GM23338 (cell line): ENCODE results near the gene DCPS. TPM values are rescaled to one million over a fixed set of nuclear protein-coding genes. Genes with fewer than 3 reads are reported as not detected.

ENCODE experiments used
- ATAC-seq: fragments of 200-7000 bp; cut with Tn5 transposase; 3 replicates; pipeline ENCODE4 v1.9.1; 2020
- DNase-seq: peaks from one replicate; pipeline ENCODE4 v3.0.0-alpha.2; 2015; ENCODE audit warnings: low spot score
- H2AFZ ChIP-seq: fragments of 200-600 bp; sonication (generic); 2 replicates; pipeline ENCODE4 v1.8.0; 2016; ENCODE audit warnings: antibody characterized with exemption, mild to moderate bottlenecking, moderate library complexity
- H3F3A ChIP-seq: fragments of 200-600 bp; sonication (generic); replicated peaks from 2 replicates; pipeline ENCODE4 v1.8.0; 2017; ENCODE audit warnings: antibody characterized with exemption, mixed run types, low read depth
- H3K27ac ChIP-seq: fragments of 200-600 bp; sonication (generic); 2 replicates; pipeline ENCODE4 v1.6.1; 2016; ENCODE audit warnings: low read depth
- H3K27me3 ChIP-seq: fragments of 200-600 bp; sonication (generic); 2 replicates; pipeline ENCODE4 v1.8.0; 2016; ENCODE audit warnings: mild to moderate bottlenecking, mixed run types, moderate library complexity; ENCODE audit not compliant: insufficient read depth
- H3K36me3 ChIP-seq: fragments of 200-600 bp; sonication (generic); 2 replicates; pipeline ENCODE4 v1.8.0; 2016; ENCODE audit warnings: mild to moderate bottlenecking; ENCODE audit not compliant: insufficient read depth
- H3K4me1 ChIP-seq: fragments of 200-600 bp; sonication (generic); 2 replicates; pipeline ENCODE4 v1.8.0; 2016; ENCODE audit warnings: mild to moderate bottlenecking, moderate library complexity; ENCODE audit not compliant: insufficient read depth
- H3K4me2 ChIP-seq: fragments of 200-600 bp; sonication (generic); 2 replicates; pipeline ENCODE4 v1.7.1; 2017; ENCODE audit warnings: mixed run types
- H3K4me3 ChIP-seq: fragments of 200-600 bp; sonication (generic); 2 replicates; pipeline ENCODE4 v1.6.1; 2016; ENCODE audit warnings: mixed run types
- H3K79me2 ChIP-seq: fragments of 200-600 bp; sonication (generic); replicated peaks from 2 replicates; pipeline ENCODE4 v1.8.0; 2017; ENCODE audit warnings: mild to moderate bottlenecking; ENCODE audit not compliant: insufficient read depth
- H3K9me2 ChIP-seq: fragments of 200-600 bp; sonication (generic); 2 replicates; pipeline ENCODE4 v1.8.0; 2017; ENCODE audit not compliant: insufficient read depth
- H4K20me1 ChIP-seq: fragments of 200-600 bp; sonication (generic); replicated peaks from 2 replicates; pipeline ENCODE4 v1.8.0; 2017; ENCODE audit warnings: mild to moderate bottlenecking; ENCODE audit not compliant: insufficient read depth
- H3K27ac Mint-ChIP-seq: 2 replicates; pipeline ENCODE4 v1.8.0; 2020; ENCODE audit warnings: inconsistent platforms, mild to moderate bottlenecking, moderate library complexity, mixed read lengths
- H3K27me3 Mint-ChIP-seq: 3 replicates; pipeline ENCODE4 v1.8.0; 2022; ENCODE audit warnings: low read depth, mild to moderate bottlenecking, moderate library complexity, mixed read lengths, inconsistent platforms; ENCODE audit not compliant: insufficient read depth, poor library complexity
- H3K36me3 Mint-ChIP-seq: 3 replicates; pipeline ENCODE4 v1.8.0; 2021; ENCODE audit warnings: low read depth, mild to moderate bottlenecking, inconsistent platforms, moderate library complexity, mixed read lengths
- H3K4me1 Mint-ChIP-seq: 3 replicates; pipeline ENCODE4 v1.8.0; 2020; ENCODE audit warnings: mild to moderate bottlenecking, inconsistent platforms, mixed read lengths
- H3K4me3 Mint-ChIP-seq: 3 replicates; pipeline ENCODE4 v1.8.0; 2021; ENCODE audit warnings: moderate library complexity, mild to moderate bottlenecking, inconsistent platforms, mixed read lengths
- H3K9me3 Mint-ChIP-seq: 3 replicates; pipeline ENCODE4 v1.8.0; 2020; ENCODE audit warnings: moderate library complexity, mild to moderate bottlenecking, inconsistent platforms, mixed read lengths
- CREB1 ChIP-seq: fragments of 250-450 bp; sonication (Bioruptor Pico); IDR thresholded peaks from 2 replicates; pipeline ENCODE4 v1.5.0; 2020; ENCODE audit warnings: low read depth, mild to moderate bottlenecking, moderate library complexity
- CTCF ChIP-seq, 2 experiments: fragments of 200-600 bp in 1 of 2; sonication (generic) in 1 of 2; conservative IDR thresholded peaks; 2 replicates each; pipeline versions ENCODE4 v1.5.1 to v1.6.1; 2016 to 2017; ENCODE audit warnings: antibody characterized with exemption in 2 of 2, low read depth in 2 of 2, mild to moderate bottlenecking in 2 of 2, moderate library complexity in 1 of 2
- ETS1 ChIP-seq: IDR thresholded peaks from 2 replicates; pipeline ENCODE4 v1.6.1; 2016; ENCODE audit warnings: antibody characterized with exemption
- EZH2phosphoT487 ChIP-seq: fragments of 200-600 bp; sonication (generic); IDR thresholded peaks from one replicate; pipeline ENCODE4 v1.8.1; 2018; ENCODE audit warnings: antibody characterized with exemption; ENCODE audit not compliant: unreplicated experiment
- NANOG ChIP-seq: IDR thresholded peaks from 2 replicates; pipeline ENCODE4 v1.6.1; 2016; ENCODE audit warnings: antibody characterized with exemption, borderline replicate concordance
- REST ChIP-seq: IDR thresholded peaks from one replicate; pipeline ENCODE4 v1.6.1; 2018; ENCODE audit warnings: antibody characterized with exemption; ENCODE audit not compliant: unreplicated experiment
- STAT1 ChIP-seq: IDR thresholded peaks from one replicate; pipeline ENCODE4 v1.6.1; 2016; ENCODE audit warnings: antibody characterized with exemption; ENCODE audit not compliant: unreplicated experiment
- ZNF114 ChIP-seq: fragments of 250-450 bp; sonication (Bioruptor Pico); IDR thresholded peaks from 2 replicates; pipeline ENCODE4 v1.5.0; 2020; ENCODE audit warnings: mild to moderate bottlenecking, moderate library complexity
- polyA plus RNA-seq: library from polyadenylated mRNA; unstranded; fragments of >200 nt; fragmentation: Nextera tagmentation; extraction: Ambion mirVana; gene quantifications from 2 replicates; pipeline ENCODE4 v1.2.1, GENCODE V29; 2016
- total RNA-seq: library from RNA; depleted of rRNA; stranded (reverse); fragments of >200 nt; shearing (Covaris generic); gene quantifications from 2 replicates; pipeline ENCODE4 v1.2.3, GENCODE V29; 2014

Gene DCPS
- total and polyA plus RNA-seq, 2 experiments from 2014 or later, result 26.8 to 46.4 TPM

GRCh38 chr11:126344141-126345080, 40.6 kb downstream of the DCPS start (continued):
- TF ChIP-seq CTCF (conservative IDR thresholded peaks at IDR 0.05; ENCODE audit: low read depth in 2 of 2), result no peak
- no peak for TF ChIP-seq EZH2phosphoT487
- TF ChIP-seq REST, result no peak
- no peak for TF ChIP-seq ETS1
- no peak for TF ChIP-seq NANOG
- no peak for TF ChIP-seq CREB1
- no peak for TF ChIP-seq ZNF114 (CRISPR knock-in tag)

- TF ChIP-seq CREB1 (no peak), STAT1 (no peak), CTCF (conservative IDR thresholded peaks at IDR 0.05; ENCODE audit: low read depth in 2 of 2) (no peak), ETS1 (no peak)
Observed at GRCh38 chr11:126345283-126345682, 41.4 kb downstream of the DCPS start.

More at GRCh38 chr11:126345283-126345682, 41.4 kb downstream of the DCPS start:
- ATAC-seq (no peak), DNase-seq (no peak)
- Histone ChIP-seq H3K27ac (no peak overlapping the region), H3K79me2 (peaks cover 6% of the 10 kb centered on the region), H3K36me3 (0 out of 2 replicates have a peak, but pooled peaks cover under 1% of the 10 kb centered on the region), H3K9me2 (no peaks in the 10 kb centered on the region), H3K4me3 (no peak overlapping the region), H3K4me2 (no peak overlapping the region), H3K4me1 (peaks cover 24% of the 10 kb centered on the region), H4K20me1 (peaks cover 9% of the 10 kb centered on the region), H3F3A (0 out of 2 replicates have a peak, but pooled peaks cover 2% of the 10 kb centered on the region), H3K27me3 (no peaks in the 10 kb centered on the region), H2AFZ (no peak overlapping the region)
- Mint-ChIP-seq H3K9me3 (no peaks in the 10 kb centered on the region; the same call in 2 of the 3 replicates), H3K27me3 (peaks cover 14% of the 10 kb centered on the region), H3K27ac (no peak overlapping the region; the same call in 1 of the 2 replicates), H3K4me1 (peaks cover 45% of the 10 kb centered on the region), H3K36me3 (peaks cover 26% of the 10 kb centered on the region), H3K4me3 (no peak overlapping the region)
